OCI-M2 (cell line): ENCODE measurements around the gene CYSRT1.

Experiments
- DNase-seq: peaks from one replicate; lab custom pipeline; 2025; ENCODE audit not compliant: unreplicated experiment; lab: John Stamatoyannopoulos, UW

The CYSRT1 gene

DNA sequence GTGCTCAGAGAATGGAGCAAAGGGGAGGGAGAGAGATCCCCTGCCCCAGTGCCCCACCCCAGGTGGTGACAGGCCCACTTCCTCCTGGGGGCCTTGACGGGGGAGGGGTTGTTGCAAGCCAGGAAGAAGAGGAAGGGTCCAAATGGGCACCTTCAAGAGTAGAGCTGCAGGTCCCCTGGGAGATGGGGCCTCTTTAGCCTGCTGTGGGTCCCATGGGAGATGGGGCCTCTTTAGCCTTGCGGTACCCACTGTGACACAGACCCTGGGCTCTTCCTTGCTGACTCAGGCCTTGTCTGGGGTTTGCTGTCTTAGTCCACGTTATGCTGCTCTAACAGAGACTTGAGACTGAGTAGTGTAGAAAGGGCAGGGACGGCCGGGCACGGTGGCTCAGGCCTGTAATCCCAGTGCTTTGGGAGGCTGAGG is 43.0 kb downstream of the CYSRT1 start:
- DNase-seq: no peak

DNA sequence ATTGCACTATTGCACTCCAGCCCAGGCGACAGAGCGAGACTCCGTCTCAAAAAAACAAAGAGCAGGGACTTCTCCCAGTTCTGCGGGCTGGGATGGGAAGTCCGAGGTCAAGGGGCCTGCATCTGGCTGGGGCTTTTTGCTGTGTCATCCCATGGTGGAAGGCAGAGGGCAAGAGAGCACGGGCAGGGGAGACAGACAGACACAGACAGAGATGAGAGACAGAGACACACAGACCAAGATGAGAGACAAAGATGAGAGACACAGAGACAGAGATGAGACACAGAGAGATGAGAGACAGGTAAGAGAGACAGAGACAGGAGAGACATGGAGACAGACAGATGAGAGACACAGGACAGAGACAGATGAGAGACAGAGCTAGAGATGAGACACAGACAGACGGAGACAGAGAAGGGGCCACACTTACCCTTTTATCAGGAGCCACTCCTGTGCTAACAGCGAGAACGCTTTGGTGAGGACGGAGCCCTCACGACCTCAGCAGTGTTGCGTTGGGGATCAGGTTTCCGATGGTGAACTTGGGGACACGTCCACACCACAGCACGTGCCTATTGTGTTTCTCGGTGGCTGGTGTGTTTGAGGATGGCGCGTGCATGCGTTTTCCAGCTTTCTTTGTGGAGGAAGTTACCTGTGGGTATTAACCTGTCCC is 43.7 kb downstream of the CYSRT1 start:
- no peak for DNase-seq

DNA sequence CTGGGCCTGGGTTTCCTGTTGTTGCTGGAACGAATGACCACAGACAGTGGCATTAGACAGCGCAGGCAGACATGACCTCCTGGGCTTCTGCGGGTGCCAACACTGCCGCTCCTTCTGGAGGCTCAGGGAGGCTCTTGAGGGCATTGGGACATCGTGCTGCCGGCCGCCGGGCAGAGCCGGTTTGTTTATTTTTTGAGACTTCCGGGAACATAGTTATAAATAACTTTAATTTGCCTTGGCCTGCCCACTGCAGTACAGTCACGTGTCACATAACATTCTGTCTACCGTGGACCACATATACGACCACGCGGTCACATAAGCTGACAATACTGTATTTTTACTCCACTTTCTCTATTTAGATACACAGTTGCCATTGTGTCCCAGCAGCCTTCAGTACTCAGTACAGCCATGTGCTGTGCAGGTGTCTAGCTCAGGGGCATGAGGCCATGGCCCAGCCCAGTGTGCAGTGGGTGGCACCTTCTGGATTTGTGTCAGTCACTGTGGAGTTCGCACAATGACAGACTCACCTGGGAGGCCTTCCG is 44.3 kb downstream of the CYSRT1 start:
- no peak for DNase-seq

DNA sequence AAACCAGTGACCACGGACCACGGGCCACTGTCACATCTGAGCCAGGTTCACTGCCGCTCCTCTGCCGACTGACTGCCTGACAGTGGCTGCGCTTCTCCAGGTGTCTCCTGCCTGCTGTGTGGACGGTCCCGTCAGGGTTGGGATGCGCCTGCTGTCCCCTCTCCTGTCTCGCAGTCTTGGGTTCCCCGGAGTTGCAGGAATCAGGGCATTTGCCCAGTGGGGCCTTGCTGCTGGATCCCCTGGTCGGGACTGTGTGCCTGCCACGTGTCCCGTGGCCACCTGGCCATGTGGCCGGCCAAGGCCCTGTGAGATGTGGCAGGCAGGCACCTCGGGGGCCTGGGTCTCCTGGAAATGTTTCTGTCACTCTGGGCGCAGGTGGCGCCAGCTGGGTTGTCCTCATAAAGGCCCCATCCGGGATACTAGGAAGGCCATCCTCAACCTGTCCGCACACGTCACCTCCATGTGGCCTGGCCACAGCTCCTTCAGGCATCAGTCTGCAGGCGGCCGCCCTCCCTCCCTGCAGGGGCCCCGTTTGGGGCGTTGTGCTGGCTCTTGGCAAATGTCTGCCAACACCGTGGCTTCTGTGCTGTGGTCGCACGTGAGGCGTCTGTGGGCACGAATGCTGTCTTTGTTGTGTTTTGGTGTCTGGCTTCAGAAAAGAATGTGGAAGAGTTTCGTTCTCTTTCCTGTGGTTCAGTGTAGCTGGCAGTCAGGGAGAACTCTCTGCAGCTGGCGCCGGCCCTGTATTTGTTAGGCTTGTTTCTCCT is 46.1 kb downstream of the CYSRT1 start:
- no peak for DNase-seq

- DNase-seq: no peak
Measured at GRCh38 chr9:137271696-137272076, 46.7 kb downstream of the CYSRT1 start.

DNA sequence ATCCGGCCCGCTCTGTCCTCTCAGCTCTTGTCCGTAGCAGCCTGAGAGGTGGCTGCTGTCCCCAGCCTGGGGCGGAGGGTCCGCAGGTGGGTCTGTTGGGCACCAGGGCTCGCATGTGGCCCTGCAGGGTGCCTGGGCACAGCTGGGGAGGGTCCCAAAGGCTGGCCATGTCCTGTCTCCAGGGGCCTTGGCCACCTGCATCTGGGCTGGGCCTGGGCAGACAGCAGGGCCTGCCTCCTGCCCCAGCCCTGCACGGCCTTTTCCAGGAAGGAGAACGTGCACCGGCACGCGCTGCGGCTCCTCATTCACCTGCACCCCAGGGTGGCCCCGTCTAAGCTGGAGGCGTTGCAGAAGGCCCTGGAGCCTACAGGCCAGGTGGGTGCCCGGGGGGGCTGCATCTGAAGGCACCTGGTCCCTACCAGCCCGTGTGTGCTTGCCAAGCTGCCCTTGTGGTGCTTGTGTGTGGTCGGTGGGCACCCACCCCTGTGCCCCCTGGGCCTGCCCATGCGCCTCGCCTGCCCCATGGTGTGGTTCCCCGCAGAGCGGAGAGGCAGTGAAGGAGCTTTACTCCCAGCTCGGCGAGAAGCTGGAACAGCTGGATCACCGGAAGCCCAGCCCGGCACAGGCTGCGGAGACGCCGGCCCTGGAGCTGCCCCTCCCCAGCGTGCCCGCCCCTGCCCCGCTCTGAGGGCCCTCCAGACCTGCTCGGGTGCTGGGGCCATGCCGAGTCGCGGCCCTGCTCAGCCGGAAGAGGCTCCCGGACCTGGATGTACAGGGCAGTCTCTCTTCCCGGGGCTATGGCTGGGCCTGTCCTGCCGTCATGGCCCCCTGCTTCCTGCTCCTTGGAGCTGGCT is 47.5 kb downstream of the CYSRT1 start:
- DNase-seq: no peak

DNA sequence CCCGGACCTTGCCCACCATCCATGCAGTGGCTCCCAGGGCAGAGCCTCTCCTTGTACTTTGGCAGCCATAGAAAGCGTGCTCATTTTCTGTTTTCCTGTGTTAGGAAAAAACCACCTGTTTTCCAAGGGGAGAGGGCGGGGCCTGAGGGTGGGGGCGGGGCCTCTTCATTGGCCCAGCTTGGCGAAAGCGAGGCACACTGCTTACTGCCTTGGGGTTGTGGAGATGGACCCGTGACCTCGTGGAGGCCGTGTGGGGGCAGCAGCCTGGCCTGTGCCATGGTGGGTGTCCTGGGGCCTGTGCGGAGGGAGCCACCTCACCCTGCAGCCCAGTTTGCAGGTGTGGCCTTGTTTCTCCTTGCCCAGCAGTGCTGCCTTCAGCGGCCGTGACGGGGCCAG is 48.1 kb downstream of the CYSRT1 start:
- DNase-seq: no peak

DNA sequence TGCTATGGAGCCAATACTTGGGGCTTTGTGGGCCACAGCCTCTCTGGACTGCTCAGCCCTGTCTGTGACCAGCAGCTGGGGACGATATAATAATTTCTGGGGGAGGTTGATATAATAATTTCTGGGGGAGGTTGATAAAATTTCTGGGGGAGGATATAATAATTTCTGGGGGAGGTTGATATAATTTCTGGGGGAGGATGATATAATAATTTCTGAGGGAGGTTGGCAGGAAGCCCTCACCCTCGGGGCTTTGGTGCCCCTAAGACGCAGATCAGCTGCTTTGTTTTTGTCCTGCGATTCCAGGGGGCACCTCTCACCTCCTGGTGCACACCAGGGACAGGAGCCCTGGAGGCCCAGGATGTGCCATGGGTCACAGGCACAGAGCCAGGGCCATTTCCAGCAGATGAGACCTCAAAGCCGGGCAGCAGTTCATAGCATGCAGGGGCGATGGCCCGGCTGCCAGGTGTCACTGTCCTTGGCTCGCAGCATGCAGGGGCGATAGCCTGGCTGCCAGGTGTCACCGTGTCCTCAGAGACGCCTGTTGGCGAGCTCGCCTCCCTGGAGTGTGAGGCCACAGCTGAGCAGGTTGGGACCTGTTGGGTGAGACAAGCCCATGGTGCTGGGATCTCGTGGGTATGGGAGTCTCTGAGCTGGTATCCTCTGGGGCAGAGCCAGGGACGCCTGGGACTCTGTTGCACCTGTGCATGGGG is 48.8 kb downstream of the CYSRT1 start:
- no peak for DNase-seq

GRCh38 chr9:137275203-137275587 is 50.2 kb downstream of the CYSRT1 start:
- DNase-seq: no peak
